Trophoblast cell (in vitro differentiated cells and primary cell): ENCODE measurements around the gene TTC12.

Source experiments
- DNase-seq, 2 donors: peaks; one replicate each; pipeline ENCODE4 v3.0.0-alpha.2; 2016
- H2AFZ ChIP-seq: 2 replicates; pipeline ENCODE4 v1.6.1; 2013; ENCODE audit warnings: low read length, moderate library complexity, mild to moderate bottlenecking; ENCODE audit not compliant: insufficient read depth, poor library complexity
- H2AK5ac ChIP-seq: 2 replicates; pipeline ENCODE4 v1.6.1; 2013; ENCODE audit warnings: mild to moderate bottlenecking, low read length
- H2BK120ac ChIP-seq: 2 replicates; pipeline ENCODE4 v1.6.1; 2013; ENCODE audit warnings: low read length, mild to moderate bottlenecking, moderate library complexity; ENCODE audit not compliant: insufficient read depth, poor library complexity
- H2BK12ac ChIP-seq: 2 replicates; pipeline ENCODE4 v1.6.1; 2013; ENCODE audit warnings: mild to moderate bottlenecking, low read length, moderate library complexity
- H2BK5ac ChIP-seq: 2 replicates; pipeline ENCODE4 v1.6.1; 2013; ENCODE audit warnings: low read length, low read depth, moderate library complexity, mild to moderate bottlenecking; ENCODE audit not compliant: poor library complexity
- H3K14ac ChIP-seq: 2 replicates; pipeline ENCODE4 v1.6.1; 2013; ENCODE audit warnings: mild to moderate bottlenecking, low read length
- H3K18ac ChIP-seq: 2 replicates; pipeline ENCODE4 v1.6.1; 2013; ENCODE audit warnings: mild to moderate bottlenecking, low read length
- H3K23ac ChIP-seq: 2 replicates; pipeline ENCODE4 v1.6.1; 2013; ENCODE audit warnings: low read length
- H3K27ac ChIP-seq: 2 replicates; pipeline ENCODE4 v1.5.1; 2013; ENCODE audit warnings: low read depth, mild to moderate bottlenecking, inconsistent platforms, low read length, moderate library complexity
- H3K27me3 ChIP-seq: 2 replicates; pipeline ENCODE4 v1.6.1; 2013; ENCODE audit warnings: inconsistent platforms, mild to moderate bottlenecking, low read length, moderate library complexity; ENCODE audit not compliant: insufficient read depth
- H3K36me3 ChIP-seq, 2 experiments: 1 replicate in 1 of 2; 2 replicates in 1 of 2; pipeline ENCODE4 v1.6.1; 2013; ENCODE audit warnings: low read length in 2 of 2, mild to moderate bottlenecking in 2 of 2, moderate library complexity in 1 of 2; ENCODE audit not compliant: insufficient read depth in 2 of 2, control insufficient read depth in 1 of 2
- H3K4ac ChIP-seq: 2 replicates; pipeline ENCODE4 v1.6.1; 2013; ENCODE audit warnings: low read depth, mild to moderate bottlenecking, low read length, moderate library complexity
- H3K4me1 ChIP-seq, 2 experiments: 1 replicate in 1 of 2; 2 replicates in 1 of 2; pipeline ENCODE4 v1.6.1; 2013; ENCODE audit warnings: low read length in 2 of 2, mild to moderate bottlenecking in 2 of 2, moderate library complexity in 1 of 2; ENCODE audit not compliant: insufficient read depth in 2 of 2, control insufficient read depth in 1 of 2
- H3K4me2 ChIP-seq: 2 replicates; pipeline ENCODE4 v1.6.1; 2013; ENCODE audit warnings: inconsistent platforms, mild to moderate bottlenecking, low read length, moderate library complexity
- H3K4me3 ChIP-seq: 2 replicates; pipeline ENCODE4 v1.5.1; 2013; ENCODE audit warnings: mild to moderate bottlenecking, low read depth, low read length, inconsistent platforms
- H3K79me1 ChIP-seq: one replicate; pipeline ENCODE4 v1.6.1; 2013; ENCODE audit warnings: low read length
- H3K79me2 ChIP-seq: 2 replicates; pipeline ENCODE4 v1.6.1; 2013; ENCODE audit warnings: low read length, mild to moderate bottlenecking; ENCODE audit not compliant: control insufficient read depth, insufficient read depth, poor library complexity
- H3K9ac ChIP-seq: 2 replicates; pipeline ENCODE4 v1.6.1; 2013; ENCODE audit warnings: mild to moderate bottlenecking, low read length
- H3K9me3 ChIP-seq: 2 replicates; pipeline ENCODE4 v1.6.1; 2013; ENCODE audit warnings: low read depth, mild to moderate bottlenecking, control low read depth, inconsistent platforms, low read length; ENCODE audit not compliant: insufficient read depth
- H4K12ac ChIP-seq: 2 replicates; pipeline ENCODE4 v1.6.1; 2013; ENCODE audit warnings: low read depth, mild to moderate bottlenecking, low read length, moderate library complexity
- H4K8ac ChIP-seq: 2 replicates; pipeline ENCODE4 v1.6.1; 2013; ENCODE audit warnings: low read depth, mild to moderate bottlenecking, low read length, moderate library complexity
- H4K91ac ChIP-seq: one replicate; pipeline ENCODE4 v1.6.1; 2013; ENCODE audit warnings: low read depth, mild to moderate bottlenecking, low read length, moderate library complexity
- WGBS: extraction: QIAGEN DNeasy Blood & Tissue Kit; methylation state at CpG from one replicate; pipeline ENCODE4 v1.1.7; 2013; ENCODE audit warnings: missing lambda C conversion rate; ENCODE audit not compliant: insufficient read length, insufficient coverage; ENCODE audit errors: extremely low coverage; 5-methylcytosine and 5-hydroxymethylcytosine counted together

The TTC12 gene

GRCh38 chr11:113415343-113415742, 101.0 kb downstream of the TTC12 start:
- Histone ChIP-seq H3K18ac (no peak overlapping the region), H4K91ac (no peak overlapping the region), H4K8ac (no peak overlapping the region), H3K4me2 (no peak overlapping the region), H2BK5ac (no peak overlapping the region), H3K4me3 (no peak overlapping the region), H4K12ac (no peak overlapping the region), H3K4me1 (no peaks in the 10 kb centered on the region), H3K14ac (no peak overlapping the region), H3K27me3 (no peaks in the 10 kb centered on the region), H2AK5ac (no peak overlapping the region), H2BK12ac (no peak overlapping the region), H2AFZ (no peak overlapping the region), H3K36me3 (no peaks in the 10 kb centered on the region), H3K9ac (no peak overlapping the region), H3K79me1 (no peaks in the 10 kb centered on the region), H3K9me3 (no peaks in the 10 kb centered on the region), H3K79me2 (no peaks in the 10 kb centered on the region), H3K4ac (no peak overlapping the region), H2BK120ac (no peak overlapping the region), H3K27ac (no peak overlapping the region), H3K23ac (no peak overlapping the region)
- DNase-seq: no peak
- WGBS: no CpG with 5 or more reads among the region's 16 CpGs
